Globus pallidus (tissue), 1 donor: ENCODE measurements around the gene SPDYE4.

Source experiments
- DNase-seq: peaks from one replicate; pipeline ENCODE4 v3.0.0-alpha.2; 2015; ENCODE audit warnings: low spot score

Gene SPDYE4

GRCh38 chr17:8785547-8786413 lies 27.4 kb upstream of the SPDYE4 start:
- peak; percentile 16 for DNase-seq

GRCh38 chr17:8782176-8782575 lies 23.8 kb upstream of the SPDYE4 start:
- no peak for DNase-seq

GRCh38 chr17:8781776-8782175 lies 23.4 kb upstream of the SPDYE4 start:
- no peak for DNase-seq

- DNase-seq = peak; percentile 24
Measured at GRCh38 chr17:8776881-8777280, 18.5 kb upstream of the SPDYE4 start.

- DNase-seq = no peak
Measured at GRCh38 chr17:8776248-8776647, 17.9 kb upstream of the SPDYE4 start.

GRCh38 chr17:8766731-8767130 lies 8.4 kb upstream of the SPDYE4 start:
- DNase-seq = no peak

- DNase-seq = no peak
Measured at GRCh38 chr17:8762012-8762411, 3.7 kb upstream of the SPDYE4 start.

GRCh38 chr17:8757189-8757588 lies 1.2 kb downstream of the SPDYE4 start:
- no peak for DNase-seq

- no peak for DNase-seq
Measured at GRCh38 chr17:8755590-8756255, 2.6 kb downstream of the SPDYE4 start.

GRCh38 chr17:8754890-8755289 lies 3.5 kb downstream of the SPDYE4 start:
- DNase-seq = no peak

GRCh38 chr17:8753976-8754440 lies 4.3 kb downstream of the SPDYE4 start:
- no peak for DNase-seq

GRCh38 chr17:8753136-8753975 lies 5.0 kb downstream of the SPDYE4 start:
- no peak for DNase-seq

- DNase-seq = no peak
Measured at GRCh38 chr17:8749616-8750015, 8.7 kb downstream of the SPDYE4 start.

GRCh38 chr17:8747742-8748141 lies 10.6 kb downstream of the SPDYE4 start:
- no peak for DNase-seq

- no peak for DNase-seq
Measured at GRCh38 chr17:8746501-8747236, 11.7 kb downstream of the SPDYE4 start.

- peak; percentile 24 for DNase-seq
Measured at GRCh38 chr17:8745586-8746500, 12.5 kb downstream of the SPDYE4 start.

- no peak for DNase-seq
Measured at GRCh38 chr17:8744086-8744785, 14.1 kb downstream of the SPDYE4 start.

- no peak for DNase-seq
Measured at GRCh38 chr17:8742819-8743218, 15.5 kb downstream of the SPDYE4 start.

- no peak for DNase-seq
Measured at GRCh38 chr17:8742274-8742673, 16.1 kb downstream of the SPDYE4 start.

- DNase-seq = no peak
Measured at GRCh38 chr17:8741771-8742170, 16.6 kb downstream of the SPDYE4 start.
